ENCODE data around the gene DNAH14. TPM values are rescaled to one million over a fixed set of nuclear protein-coding genes. Genes with fewer than 3 reads are reported as not detected.

DNAH14 gene
- total and polyA plus RNA-seq, 2 of the 4 experiments (the other 2 are of a cell fraction): 2.7 to 3.6 TPM

- POLR2A ChIA-PET (ENCODE audit: unreplicated experiment): no interaction called here
These were observed 482.8 kb downstream of the DNAH14 start for GRCh38 chr1:225412321-225412720.

More at GRCh38 chr1:225412321-225412720, 482.8 kb downstream of the DNAH14 start:
- dilution Hi-C loops (cut with HindIII; ENCODE audit: low sequenced_read_pairs, unreplicated experiment) (no loop called here), in situ Hi-C loops (cut with MboI; ENCODE audit: low sequenced_read_pairs) (loop anchor here (25.0 kb wide), 1 partner anchor 925 kb away; no protein-coding TSS in a partner anchor), intact Hi-C loops (cut with micrococcal nuclease) (no loop called here)
- WGBS, 2 experiments (ENCODE audit: extremely low coverage in 2 of 2, insufficient read length in 1 of 2): no CpG with 5 or more reads among the region's 10 CpGs
- ATAC-seq (ENCODE audit: low read depth): no peak
- Histone ChIP-seq H3K4me2 (ENCODE audit: low read depth, low read length) (no peak overlapping the region), H3K4me3 (ENCODE audit: insufficient read depth, low read depth, low read length) (no peak overlapping the region), H2BK15ac (ENCODE audit: low read depth, low read length) (no peak overlapping the region), H3K9me3 (ENCODE audit: control insufficient read depth, insufficient read depth, low read length) (no peaks in the 10 kb centered on the region), H3K14ac (replicated peaks; ENCODE audit: low read depth, low read length) (no peak overlapping the region), H3K4me1 (ENCODE audit: control insufficient read depth, insufficient read depth, low read length) (no peaks in the 10 kb centered on the region; the same call in 1 of the 2 replicates), H3K27me3 (ENCODE audit: control insufficient read depth, insufficient read depth, low read length) (no peaks in the 10 kb centered on the region), H2BK20ac (ENCODE audit: low read depth, low read length) (no peak overlapping the region), H3K36me3 (ENCODE audit: control insufficient read depth, insufficient read depth, low read length) (peaks cover 26% of the 10 kb centered on the region), H4K20me1 (ENCODE audit: insufficient read depth, low read length) (0 out of 2 replicates have a peak, but pooled peaks cover 3% of the 10 kb centered on the region), H2BK120ac (ENCODE audit: low read depth, low read length) (no peak overlapping the region), H2BK5ac (ENCODE audit: low read depth, low read length, poor library complexity, severe bottlenecking) (no peak overlapping the region), H2AK9ac (replicated peaks; ENCODE audit: low read depth, low read length, poor library complexity) (no peak overlapping the region), H3K4ac (ENCODE audit: low read depth, low read length) (no peak overlapping the region), H3K18ac (ENCODE audit: low read depth, low read length) (no peak overlapping the region), H3K23ac (ENCODE audit: low read depth, low read length) (no peak overlapping the region), H4K5ac (ENCODE audit: low read depth, low read length) (no peak overlapping the region), H2AFZ (replicated peaks; ENCODE audit: low read length, poor library complexity) (no peak overlapping the region), H3K9ac (ENCODE audit: low read depth, low read length) (no peak overlapping the region), H3K27ac (ENCODE audit: insufficient read depth, low read length) (no peak overlapping the region), H2AK5ac (ENCODE audit: low read depth, low read length) (no peak overlapping the region), H3K79me1 (ENCODE audit: low read depth in 1 of 2, low read length in 2 of 2) (peaks cover 9 to 24% of the 10 kb centered on the region in 2 experiments; a peak in 3 of 4 replicates), H3K56ac (ENCODE audit: extremely low read depth, insufficient read depth, low read length) (no peak overlapping the region), H4K8ac (ENCODE audit: low read depth in 2 of 2, low read length in 2 of 2) (no peak overlapping the region), H3K9me1 (ENCODE audit: insufficient read depth, low read length) (no peaks in the 10 kb centered on the region; the same call in 1 of the 2 replicates), H4K91ac (ENCODE audit: insufficient read depth, low read depth, low read length) (no peak overlapping the region)
- DNase-seq: no peak
- no TSS peak for BruUV-seq (replicated peaks)
- CTCF ChIA-PET: no interaction called here
- TF ChIP-seq CTCF (conservative IDR thresholded peaks at IDR 0.05; ENCODE audit: low read depth, low read length): no peak
- no peak for TF ChIP-seq FOS (IDR thresholded peaks at IDR 0.05; ENCODE audit: low read depth, low read length)
- TF ChIP-seq BHLHE40 (IDR thresholded peaks at IDR 0.05; ENCODE audit: low read depth, low read length): no peak
- TF ChIP-seq CEBPB (IDR thresholded peaks at IDR 0.05; ENCODE audit: low read depth, low read length): no peak
- TF ChIP-seq, protein P1, sequence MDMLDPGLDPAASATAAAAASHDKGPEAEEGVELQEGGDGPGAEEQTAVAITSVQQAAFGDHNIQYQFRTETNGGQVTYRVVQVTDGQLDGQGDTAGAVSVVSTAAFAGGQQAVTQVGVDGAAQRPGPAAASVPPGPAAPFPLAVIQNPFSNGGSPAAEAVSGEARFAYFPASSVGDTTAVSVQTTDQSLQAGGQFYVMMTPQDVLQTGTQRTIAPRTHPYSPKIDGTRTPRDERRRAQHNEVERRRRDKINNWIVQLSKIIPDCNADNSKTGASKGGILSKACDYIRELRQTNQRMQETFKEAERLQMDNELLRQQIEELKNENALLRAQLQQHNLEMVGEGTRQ (IDR thresholded peaks at IDR 0.05; ENCODE audit: low read depth, low read length): no peak
- no peak for TF ChIP-seq SMC3 (IDR thresholded peaks at IDR 0.05; ENCODE audit: low read depth, low read length)
- no peak for TF ChIP-seq RAD21 (IDR thresholded peaks at IDR 0.05; ENCODE audit: low read length)

All from IMR-90 (cell line).